AML-193 (cell line): ENCODE measurements around the gene TRAPPC12.
A peak's percentile ranks its signal among the peaks of the same experiment; 100 is the strongest.

ENCODE experiments used
- DNase-seq, 2 experiments: peaks; one replicate each; lab custom pipeline; 2025; lab: John Stamatoyannopoulos, UW

The TRAPPC12 gene

GRCh38 chr2:3379647-3380534 lies at the start of gene TRAPPC12:
TSS of gene TRAPPC12 (plus strand) at chr2:3379694. CDS start at chr2:3387624, 7,930 bp downstream.
- peak; percentile 63 to 75 for DNase-seq

DNA sequence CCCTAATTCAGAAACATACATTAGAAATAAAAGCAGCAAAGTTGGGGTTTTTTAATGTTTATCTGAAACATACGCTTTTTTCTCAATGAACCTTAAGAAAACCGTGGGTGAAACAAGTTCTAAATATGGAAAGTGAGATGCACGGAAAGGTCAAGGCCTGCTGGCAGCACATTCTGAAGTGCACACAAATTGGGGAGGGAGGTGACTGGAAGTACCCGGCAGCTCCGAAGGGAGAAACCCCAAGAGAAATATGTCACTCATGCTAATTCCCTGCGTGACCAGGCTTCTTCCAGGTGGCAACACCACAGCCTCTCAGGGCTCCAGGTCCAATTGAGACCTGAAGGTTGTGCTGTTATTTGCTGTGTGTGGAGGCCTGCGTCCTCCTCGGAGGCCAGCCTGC lies 47.4 kb upstream of the TRAPPC12 start:
- no peak for DNase-seq

GRCh38 chr2:3334392-3335345 lies 44.8 kb upstream of the TRAPPC12 start:
- no peak for DNase-seq

GRCh38 chr2:3336844-3337243 lies 42.6 kb upstream of the TRAPPC12 start:
- DNase-seq: no peak

DNA sequence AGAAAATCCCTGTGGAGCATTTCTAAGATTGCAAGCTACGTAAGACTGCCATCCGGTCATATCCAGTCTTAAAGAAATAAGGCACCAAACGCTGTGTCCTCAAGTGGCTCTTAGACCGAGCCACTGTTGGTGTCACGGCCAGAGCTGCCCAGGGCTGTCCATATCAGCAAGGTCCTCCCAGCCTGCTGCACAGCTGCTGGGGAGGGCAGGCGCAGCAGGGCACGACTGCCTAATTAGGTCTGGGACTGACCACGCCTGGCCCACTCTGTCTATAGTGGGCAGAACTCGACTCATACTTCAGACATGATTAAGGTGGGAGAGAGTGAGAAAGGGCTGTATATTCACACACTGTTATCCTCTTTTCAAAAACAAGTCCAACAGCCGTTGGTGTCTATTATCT lies 41.2 kb upstream of the TRAPPC12 start:
- DNase-seq: no peak

- DNase-seq: no peak
Measured at GRCh38 chr2:3340144-3340543, 39.4 kb upstream of the TRAPPC12 start.

- DNase-seq: no peak
Measured at GRCh38 chr2:3341336-3341735, 38.2 kb upstream of the TRAPPC12 start.

GRCh38 chr2:3342324-3342723 lies 37.2 kb upstream of the TRAPPC12 start:
- DNase-seq: no peak

- DNase-seq: no peak
Measured at GRCh38 chr2:3343012-3343411, 36.5 kb upstream of the TRAPPC12 start.

DNA sequence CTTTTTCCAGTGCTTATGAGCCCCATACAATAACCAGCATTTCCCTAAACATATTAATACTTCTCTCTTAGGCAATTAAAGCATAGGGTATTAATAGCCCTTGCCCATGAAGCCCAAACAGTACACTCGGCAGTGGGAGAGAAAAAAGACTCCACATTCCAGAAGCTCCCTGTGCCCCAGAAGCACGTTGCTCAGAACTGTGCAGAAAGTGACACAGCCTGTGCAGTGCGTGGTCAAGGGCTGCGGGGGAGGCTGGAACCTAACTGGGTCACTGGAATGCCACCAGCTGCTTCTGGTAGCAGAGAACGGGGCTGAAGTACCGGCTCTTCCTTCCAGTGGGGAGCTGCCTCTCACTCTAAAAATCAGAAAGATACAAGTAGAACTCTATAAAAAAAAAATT lies 34.6 kb upstream of the TRAPPC12 start:
- no peak for DNase-seq

DNA sequence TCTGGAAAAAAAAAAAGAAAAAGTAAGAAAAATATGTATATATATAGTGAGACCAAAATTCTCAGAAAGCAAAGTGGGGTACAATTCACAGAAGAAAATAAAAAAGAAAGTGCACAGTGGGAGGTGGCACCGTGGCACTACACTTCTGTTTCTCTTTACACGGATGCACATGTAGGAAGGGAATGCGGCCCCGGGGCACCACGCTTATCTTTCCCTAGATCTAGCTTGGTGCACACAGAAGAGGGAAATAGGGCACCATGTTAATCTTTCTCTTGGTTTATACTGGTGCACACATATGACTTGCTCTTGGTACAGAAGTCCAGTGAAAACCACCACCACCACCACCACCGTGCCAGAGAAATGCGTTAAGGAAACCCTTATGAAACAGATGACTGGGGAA lies 33.9 kb upstream of the TRAPPC12 start:
- DNase-seq: no peak

- DNase-seq: no peak
Measured at GRCh38 chr2:3348767-3349166, 30.7 kb upstream of the TRAPPC12 start.

DNA sequence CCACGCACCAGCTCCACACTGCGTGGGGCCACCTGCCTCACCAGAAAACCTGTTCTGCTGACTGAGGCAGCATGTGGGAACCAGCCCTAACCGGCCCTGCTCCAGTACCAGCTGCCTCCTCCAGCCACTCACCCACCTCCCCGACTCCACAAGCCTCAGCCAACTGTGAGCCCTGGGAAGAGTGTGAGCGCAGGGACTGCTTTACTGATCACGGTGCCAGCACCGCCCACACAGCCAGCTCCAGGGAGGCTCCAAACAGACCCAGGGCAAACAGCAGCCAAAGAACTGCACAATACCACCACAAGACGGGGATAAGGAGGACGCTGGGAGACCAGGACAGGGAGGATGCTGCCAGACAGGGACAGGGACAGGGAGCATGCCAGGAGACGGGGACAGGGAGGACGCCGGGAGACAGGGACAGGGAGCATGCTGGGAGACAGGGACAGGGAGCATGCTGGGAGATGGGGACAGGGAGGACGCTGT lies 30.2 kb upstream of the TRAPPC12 start:
- no peak for DNase-seq

DNA sequence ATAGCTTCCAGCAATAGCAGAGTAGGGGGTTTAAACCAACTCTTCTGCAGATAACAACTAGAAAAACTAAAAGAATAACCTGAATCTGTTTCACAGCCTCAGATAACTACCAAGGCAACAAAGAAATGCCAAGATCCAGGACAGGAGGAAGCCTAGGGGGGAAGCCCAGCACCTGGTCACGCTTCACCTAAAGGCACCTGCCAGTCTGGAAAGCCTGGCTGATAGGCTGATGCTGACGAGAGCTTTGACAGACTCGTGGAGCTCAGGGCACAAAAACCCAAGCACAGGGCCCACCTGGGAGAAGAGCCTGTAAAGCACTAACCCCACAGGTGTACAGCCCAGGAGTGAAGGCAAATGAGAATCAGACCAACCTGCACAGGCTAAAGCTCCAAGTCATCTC lies 24.5 kb upstream of the TRAPPC12 start:
- no peak for DNase-seq

GRCh38 chr2:3355951-3356569 lies 23.4 kb upstream of the TRAPPC12 start:
- no peak for DNase-seq

- no peak for DNase-seq
Measured at GRCh38 chr2:3356799-3357198, 22.7 kb upstream of the TRAPPC12 start.

DNA sequence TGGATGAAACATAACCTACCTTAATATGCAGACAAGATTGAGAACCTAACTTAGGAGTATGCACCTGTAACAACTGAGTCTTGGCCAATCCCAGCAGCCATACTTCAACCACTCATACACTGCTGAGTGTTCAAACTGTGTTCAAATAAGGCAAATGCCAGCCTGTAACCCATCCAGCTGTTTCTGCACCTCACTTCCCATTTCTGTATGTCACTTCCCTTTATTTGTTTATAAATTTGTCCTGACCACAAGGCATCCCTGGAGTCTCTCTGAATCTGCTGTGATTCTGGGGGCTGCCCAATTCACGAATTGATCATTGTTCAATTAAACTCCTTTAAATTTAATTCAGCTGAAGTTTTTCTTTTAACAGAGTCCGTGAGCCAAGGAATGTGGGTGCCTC lies 22.0 kb upstream of the TRAPPC12 start:
- peak; percentile 30 to 41 for DNase-seq

DNA sequence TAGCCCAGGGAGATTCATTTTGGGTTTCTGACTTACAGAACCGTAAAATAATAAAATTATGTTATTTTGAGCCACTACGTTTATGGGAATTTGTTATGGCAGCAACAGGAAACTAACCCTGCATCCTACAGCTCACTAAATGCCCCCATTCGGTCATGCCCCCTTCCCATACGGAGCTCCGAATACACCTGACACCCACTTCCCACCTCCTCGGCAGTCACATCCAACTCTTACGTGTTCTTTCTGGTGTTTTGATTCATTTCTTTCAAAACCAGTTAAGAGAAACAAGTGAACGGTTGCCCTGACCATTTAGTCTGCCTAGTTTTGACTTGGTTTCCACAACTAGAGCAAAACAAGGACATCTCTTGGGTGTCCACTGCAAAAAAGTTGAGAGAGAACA lies 21.6 kb upstream of the TRAPPC12 start:
- no peak for DNase-seq

DNA sequence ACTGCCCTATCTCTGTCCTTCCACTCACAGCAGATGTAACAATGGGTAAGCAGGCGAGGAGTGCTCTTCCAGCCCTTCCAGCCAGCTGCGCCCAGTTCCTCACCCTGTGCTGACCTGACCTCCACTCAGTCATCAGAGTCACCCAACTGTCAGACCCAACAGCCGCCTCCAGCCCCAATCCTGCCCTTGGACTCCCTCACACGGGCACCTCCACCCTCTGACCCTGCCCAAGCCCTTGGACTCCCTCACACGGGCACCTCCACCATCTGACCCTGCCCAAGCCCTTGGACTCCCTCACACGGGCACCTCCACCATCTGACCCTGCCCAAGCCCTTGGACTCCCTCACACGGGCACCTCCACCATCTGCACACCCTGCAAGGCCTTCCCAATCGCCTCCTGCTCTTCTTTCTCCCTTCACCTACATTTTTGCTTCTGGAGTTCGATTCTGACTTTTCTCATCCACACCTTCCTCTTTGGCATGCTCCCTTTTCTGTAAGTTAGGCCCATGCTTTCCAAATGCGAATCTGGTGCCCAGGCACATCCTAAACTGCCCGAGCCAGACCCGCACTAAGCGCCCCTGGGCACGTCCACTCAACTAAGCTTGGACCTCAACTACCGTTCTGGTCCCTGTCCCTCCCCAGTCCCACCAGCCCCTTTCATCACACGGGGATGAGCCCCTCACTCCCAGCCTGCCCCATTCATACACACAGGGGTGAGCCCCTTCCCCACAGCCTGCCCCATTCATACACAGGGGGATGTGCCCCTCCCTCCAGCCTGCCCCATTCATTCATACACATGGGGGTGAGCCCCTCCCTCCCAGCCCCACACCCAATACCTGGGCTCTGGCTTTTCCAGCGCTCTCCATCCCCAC lies 17.7 kb upstream of the TRAPPC12 start:
- no peak for DNase-seq

DNA sequence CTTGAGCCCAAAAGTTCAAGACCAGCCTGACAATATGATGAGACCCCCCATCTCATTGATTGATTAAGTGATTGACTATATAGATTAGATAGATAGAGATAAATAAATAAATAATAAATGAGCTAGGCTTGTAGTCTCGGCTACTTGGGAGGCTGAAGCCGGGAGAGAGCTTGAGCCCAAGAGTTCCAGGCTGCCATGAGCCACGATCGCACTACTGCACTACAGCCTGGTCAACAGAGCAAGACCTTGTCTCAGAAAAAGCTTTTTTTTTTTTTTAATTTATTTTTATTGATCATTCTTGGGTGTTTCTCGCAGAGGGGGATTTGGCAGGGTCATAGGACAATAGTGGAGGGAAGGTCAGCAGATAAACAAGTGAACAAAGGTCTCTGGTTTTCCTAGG lies 14.3 kb upstream of the TRAPPC12 start:
- no peak for DNase-seq

DNA sequence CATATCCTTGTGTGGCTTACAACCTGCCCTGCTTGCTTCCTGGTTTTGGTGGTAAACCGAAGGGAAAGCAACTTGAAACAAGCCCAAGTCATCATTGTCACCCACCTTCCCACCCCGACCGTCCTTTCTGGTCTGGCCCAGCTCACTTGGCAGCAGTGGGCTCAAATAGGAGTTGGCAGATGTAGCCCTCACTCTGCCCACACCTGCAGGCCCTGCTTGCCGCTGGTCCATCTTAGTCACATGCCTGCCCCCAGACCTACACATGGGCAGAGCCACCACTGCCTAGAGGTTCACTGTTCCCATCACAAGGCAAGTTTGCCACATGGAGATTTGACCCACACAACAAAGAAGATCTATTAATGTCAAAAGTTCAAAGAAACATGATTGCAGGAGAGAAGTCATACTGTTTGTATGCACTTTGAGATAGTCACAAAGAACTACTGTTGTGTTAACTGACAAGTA lies 11.2 kb upstream of the TRAPPC12 start:
- DNase-seq: no peak
